Measurements from ENCODE around the gene TTC28. TPM values are rescaled to one million over a fixed set of nuclear protein-coding genes. Genes with fewer than 3 reads are reported as not detected.
A peak's percentile ranks its signal among the peaks of the same experiment; 100 is the strongest.

TTC28 gene
- polyA plus RNA-seq, 1 donor from 2014 or later, result 14.8 TPM

DNA sequence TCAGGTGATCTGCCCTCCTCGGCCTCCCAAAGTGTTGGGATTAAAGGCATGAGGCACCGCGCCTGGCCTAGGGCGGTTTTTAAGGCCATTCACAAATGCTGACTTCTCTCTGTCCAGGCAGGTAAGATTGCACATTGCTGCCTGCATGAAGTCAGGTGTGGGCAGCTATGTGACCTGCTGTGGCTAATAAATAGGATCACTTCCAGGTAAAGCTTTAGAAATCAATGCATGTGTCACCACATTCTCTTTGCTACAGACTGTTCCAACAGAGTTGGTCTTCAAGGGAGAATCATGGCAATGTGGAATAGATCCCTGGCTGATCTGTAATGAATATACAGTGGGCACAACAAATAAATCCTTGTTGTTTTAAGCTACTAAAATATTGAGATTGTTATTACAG lies 500.2 kb downstream of the TTC28 start:
- no peaks in the 10 kb centered on the region for H3K36me3 ChIP-seq (ENCODE audit: insufficient read depth, low read length)
- no peaks in the 10 kb centered on the region for H3K9me3 ChIP-seq (ENCODE audit: low read length)
- no peak overlapping the region for H3K27ac ChIP-seq (ENCODE audit: low read length)
- H3K4me2 ChIP-seq (ENCODE audit: low read length), result no peak overlapping the region
- no peaks in the 10 kb centered on the region for H3F3A ChIP-seq (ENCODE audit: insufficient read depth, low read length, poor library complexity, severe bottlenecking)
- H4K20me1 ChIP-seq (ENCODE audit: insufficient read depth), result no peaks in the 10 kb centered on the region
- no peak for TF ChIP-seq SMC3 (conservative IDR thresholded peaks at IDR 0.05; ENCODE audit: poor library complexity)
- TF ChIP-seq POLR2AphosphoS5 (IDR thresholded peaks at IDR 0.05), result peak; percentile 85
- no peaks in the 10 kb centered on the region for H3K9me2 ChIP-seq (ENCODE audit: insufficient read depth, low read length)
- H3K9ac ChIP-seq (ENCODE audit: low read length), result no peak overlapping the region
- no peak overlapping the region for H3K4me3 ChIP-seq (ENCODE audit: low read length)
- H3K79me2 ChIP-seq (replicated peaks; ENCODE audit: insufficient read depth, low read length), result no peaks in the 10 kb centered on the region
- no peak overlapping the region for H2AFZ ChIP-seq (ENCODE audit: low read depth, low read length)
- no peaks in the 10 kb centered on the region for H3K27me3 ChIP-seq (ENCODE audit: insufficient read depth, low read depth, low read length)

DNA sequence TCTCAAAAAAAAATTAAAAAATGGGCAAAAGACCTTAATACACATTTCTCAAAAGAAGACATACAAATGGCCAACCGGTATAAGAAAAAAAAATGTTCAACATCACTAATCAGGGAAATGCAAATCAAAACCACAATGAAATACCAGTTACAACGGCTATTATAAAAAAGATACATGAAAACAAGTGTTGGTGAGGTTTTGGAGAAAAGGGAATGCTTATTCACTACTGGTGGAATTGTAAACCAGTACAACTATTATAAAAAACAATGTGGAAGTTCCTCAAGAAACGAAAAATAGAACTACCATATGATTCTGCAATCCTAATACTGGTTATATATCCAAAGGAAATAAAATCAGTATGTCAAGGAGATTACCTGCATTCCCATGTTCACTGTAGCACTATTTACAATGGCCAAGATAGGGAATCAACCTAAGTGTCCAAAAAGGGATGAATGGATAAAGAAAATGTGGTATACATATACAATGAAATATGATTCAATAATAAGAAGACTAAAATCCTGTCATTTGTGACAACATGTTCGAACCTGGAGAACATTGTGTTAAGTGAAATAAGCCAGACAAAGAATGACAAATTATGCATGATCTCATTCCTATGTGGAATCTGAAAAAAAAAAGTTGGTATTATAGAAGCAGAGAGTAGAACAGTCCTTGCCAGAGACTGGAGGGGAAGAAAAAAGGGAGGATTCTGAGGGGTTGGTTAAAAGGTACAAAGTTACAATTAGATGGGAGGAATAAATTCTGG lies 503.7 kb downstream of the TTC28 start:
- no peaks in the 10 kb centered on the region for H3K79me2 ChIP-seq (replicated peaks; ENCODE audit: insufficient read depth, low read length)
- H4K20me1 ChIP-seq (ENCODE audit: insufficient read depth), result no peaks in the 10 kb centered on the region
- no peak overlapping the region for H3K9ac ChIP-seq (ENCODE audit: low read length)
- H2AFZ ChIP-seq (ENCODE audit: low read depth, low read length), result no peak overlapping the region
- H3K4me2 ChIP-seq (ENCODE audit: low read length), result no peak overlapping the region
- TF ChIP-seq SMC3 (conservative IDR thresholded peaks at IDR 0.05; ENCODE audit: poor library complexity) (no peak), TAF1 (IDR thresholded peaks at IDR 0.05; ENCODE audit: low read depth) (no peak), RAD21 (conservative IDR thresholded peaks at IDR 0.05) (no peak), MXI1 (conservative IDR thresholded peaks at IDR 0.05; ENCODE audit: poor library complexity, severe bottlenecking) (no peak), EZH2 (IDR thresholded peaks at IDR 0.05; ENCODE audit: borderline replicate concordance, insufficient read depth, low read length, poor library complexity, severe bottlenecking) (no peak)
- TF ChIP-seq, protein P1, sequence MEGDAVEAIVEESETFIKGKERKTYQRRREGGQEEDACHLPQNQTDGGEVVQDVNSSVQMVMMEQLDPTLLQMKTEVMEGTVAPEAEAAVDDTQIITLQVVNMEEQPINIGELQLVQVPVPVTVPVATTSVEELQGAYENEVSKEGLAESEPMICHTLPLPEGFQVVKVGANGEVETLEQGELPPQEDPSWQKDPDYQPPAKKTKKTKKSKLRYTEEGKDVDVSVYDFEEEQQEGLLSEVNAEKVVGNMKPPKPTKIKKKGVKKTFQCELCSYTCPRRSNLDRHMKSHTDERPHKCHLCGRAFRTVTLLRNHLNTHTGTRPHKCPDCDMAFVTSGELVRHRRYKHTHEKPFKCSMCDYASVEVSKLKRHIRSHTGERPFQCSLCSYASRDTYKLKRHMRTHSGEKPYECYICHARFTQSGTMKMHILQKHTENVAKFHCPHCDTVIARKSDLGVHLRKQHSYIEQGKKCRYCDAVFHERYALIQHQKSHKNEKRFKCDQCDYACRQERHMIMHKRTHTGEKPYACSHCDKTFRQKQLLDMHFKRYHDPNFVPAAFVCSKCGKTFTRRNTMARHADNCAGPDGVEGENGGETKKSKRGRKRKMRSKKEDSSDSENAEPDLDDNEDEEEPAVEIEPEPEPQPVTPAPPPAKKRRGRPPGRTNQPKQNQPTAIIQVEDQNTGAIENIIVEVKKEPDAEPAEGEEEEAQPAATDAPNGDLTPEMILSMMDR (IDR thresholded peaks at IDR 0.05; ENCODE audit: poor library complexity, severe bottlenecking), result no peak
- no peaks in the 10 kb centered on the region for H3K9me3 ChIP-seq (ENCODE audit: low read length)
- H3F3A ChIP-seq (ENCODE audit: insufficient read depth, low read length, poor library complexity, severe bottlenecking), result no peaks in the 10 kb centered on the region
- H3K9me2 ChIP-seq (ENCODE audit: insufficient read depth, low read length), result no peaks in the 10 kb centered on the region
- no peaks in the 10 kb centered on the region for H3K27me3 ChIP-seq (ENCODE audit: insufficient read depth, low read depth, low read length)
- no peak overlapping the region for H3K4me3 ChIP-seq (ENCODE audit: low read length)
- H3K27ac ChIP-seq (ENCODE audit: low read length), result no peak overlapping the region
- no peaks in the 10 kb centered on the region for H3K36me3 ChIP-seq (ENCODE audit: insufficient read depth, low read length)

DNA sequence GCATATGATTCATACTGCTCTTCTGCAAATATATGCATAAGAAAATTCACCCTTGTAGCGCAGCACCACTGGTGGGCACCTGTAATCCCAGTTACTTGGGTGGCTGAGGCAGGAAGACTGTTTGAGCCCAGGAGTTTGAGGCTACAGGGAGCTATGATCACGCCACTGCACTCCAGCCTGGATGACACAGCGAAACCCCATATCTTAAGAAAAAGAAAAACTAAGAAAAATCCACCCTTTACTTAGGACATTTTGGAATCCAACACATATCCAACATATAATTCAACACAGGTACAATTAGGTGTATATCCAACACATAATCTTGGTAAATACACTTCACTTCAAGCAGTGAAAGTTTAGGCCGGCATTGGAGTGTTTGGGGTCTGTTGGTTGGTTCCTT lies 505.1 kb downstream of the TTC28 start:
- Histone ChIP-seq H4K20me1 (ENCODE audit: insufficient read depth) (no peaks in the 10 kb centered on the region), H3K27me3 (ENCODE audit: insufficient read depth, low read depth, low read length) (no peaks in the 10 kb centered on the region), H3K36me3 (ENCODE audit: insufficient read depth, low read length) (no peaks in the 10 kb centered on the region), H3K27ac (ENCODE audit: low read length) (no peak overlapping the region), H2AFZ (ENCODE audit: low read depth, low read length) (no peak overlapping the region), H3K9me2 (ENCODE audit: insufficient read depth, low read length) (no peaks in the 10 kb centered on the region), H3K79me2 (replicated peaks; ENCODE audit: insufficient read depth, low read length) (no peaks in the 10 kb centered on the region), H3K4me2 (ENCODE audit: low read length) (no peak overlapping the region), H3K9ac (ENCODE audit: low read length) (no peak overlapping the region), H3K4me3 (ENCODE audit: low read length) (no peak overlapping the region), H3K9me3 (ENCODE audit: low read length) (no peaks in the 10 kb centered on the region), H3F3A (ENCODE audit: insufficient read depth, low read length, poor library complexity, severe bottlenecking) (no peaks in the 10 kb centered on the region)
- TF ChIP-seq TAF1 (IDR thresholded peaks at IDR 0.05; ENCODE audit: low read depth) (no peak), EP300 (conservative IDR thresholded peaks at IDR 0.05; ENCODE audit: poor library complexity, severe bottlenecking) (no peak), EZH2 (IDR thresholded peaks at IDR 0.05; ENCODE audit: borderline replicate concordance, insufficient read depth, low read length, poor library complexity, severe bottlenecking) (no peak), RAD21 (conservative IDR thresholded peaks at IDR 0.05) (no peak), POLR2AphosphoS5 (IDR thresholded peaks at IDR 0.05) (no peak), MXI1 (conservative IDR thresholded peaks at IDR 0.05; ENCODE audit: poor library complexity, severe bottlenecking) (no peak), SMC3 (conservative IDR thresholded peaks at IDR 0.05; ENCODE audit: poor library complexity) (no peak)
- TF ChIP-seq, protein P2, sequence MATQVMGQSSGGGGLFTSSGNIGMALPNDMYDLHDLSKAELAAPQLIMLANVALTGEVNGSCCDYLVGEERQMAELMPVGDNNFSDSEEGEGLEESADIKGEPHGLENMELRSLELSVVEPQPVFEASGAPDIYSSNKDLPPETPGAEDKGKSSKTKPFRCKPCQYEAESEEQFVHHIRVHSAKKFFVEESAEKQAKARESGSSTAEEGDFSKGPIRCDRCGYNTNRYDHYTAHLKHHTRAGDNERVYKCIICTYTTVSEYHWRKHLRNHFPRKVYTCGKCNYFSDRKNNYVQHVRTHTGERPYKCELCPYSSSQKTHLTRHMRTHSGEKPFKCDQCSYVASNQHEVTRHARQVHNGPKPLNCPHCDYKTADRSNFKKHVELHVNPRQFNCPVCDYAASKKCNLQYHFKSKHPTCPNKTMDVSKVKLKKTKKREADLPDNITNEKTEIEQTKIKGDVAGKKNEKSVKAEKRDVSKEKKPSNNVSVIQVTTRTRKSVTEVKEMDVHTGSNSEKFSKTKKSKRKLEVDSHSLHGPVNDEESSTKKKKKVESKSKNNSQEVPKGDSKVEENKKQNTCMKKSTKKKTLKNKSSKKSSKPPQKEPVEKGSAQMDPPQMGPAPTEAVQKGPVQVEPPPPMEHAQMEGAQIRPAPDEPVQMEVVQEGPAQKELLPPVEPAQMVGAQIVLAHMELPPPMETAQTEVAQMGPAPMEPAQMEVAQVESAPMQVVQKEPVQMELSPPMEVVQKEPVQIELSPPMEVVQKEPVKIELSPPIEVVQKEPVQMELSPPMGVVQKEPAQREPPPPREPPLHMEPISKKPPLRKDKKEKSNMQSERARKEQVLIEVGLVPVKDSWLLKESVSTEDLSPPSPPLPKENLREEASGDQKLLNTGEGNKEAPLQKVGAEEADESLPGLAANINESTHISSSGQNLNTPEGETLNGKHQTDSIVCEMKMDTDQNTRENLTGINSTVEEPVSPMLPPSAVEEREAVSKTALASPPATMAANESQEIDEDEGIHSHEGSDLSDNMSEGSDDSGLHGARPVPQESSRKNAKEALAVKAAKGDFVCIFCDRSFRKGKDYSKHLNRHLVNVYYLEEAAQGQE (IDR thresholded peaks at IDR 0.05; ENCODE audit: borderline replicate concordance), result no peak
- TF ChIP-seq, protein P1 (IDR thresholded peaks at IDR 0.05; ENCODE audit: poor library complexity, severe bottlenecking), result no peak

Measured in neural cell (in vitro differentiated cells).